Mesothelial cell of epicardium (in vitro differentiated cells): Measurements from ENCODE around the gene PKD1L1. TPM values are rescaled to one million over a fixed set of nuclear protein-coding genes. Genes with fewer than 3 reads are reported as not detected.

ENCODE experiments used
- DNase-seq, 2 experiments: peaks; one replicate each; pipeline ENCODE4 v3.0.0; 2021; ENCODE audit warnings: low spot score in 2 of 2; ENCODE audit not compliant: unreplicated experiment in 2 of 2
- H3K27ac Mint-ChIP-seq: 2 replicates; pipeline ENCODE4 v1.8.0; 2021; ENCODE audit warnings: mixed read lengths
- H3K27me3 Mint-ChIP-seq: 2 replicates; pipeline ENCODE4 v1.8.0; 2021; ENCODE audit warnings: low read depth, mixed read lengths
- H3K36me3 Mint-ChIP-seq: 2 replicates; pipeline ENCODE4 v1.8.0; 2021; ENCODE audit warnings: mixed read lengths
- H3K4me1 Mint-ChIP-seq: 2 replicates; pipeline ENCODE4 v1.8.0; 2021; ENCODE audit warnings: mixed read lengths
- H3K4me3 Mint-ChIP-seq: 2 replicates; pipeline ENCODE4 v1.8.0; 2021; ENCODE audit warnings: mild to moderate bottlenecking, moderate library complexity, mixed read lengths
- H3K9me3 Mint-ChIP-seq: 2 replicates; pipeline ENCODE4 v1.8.0; 2021; ENCODE audit warnings: mixed read lengths
- CTCF ChIP-seq: fragments of 200-600 bp; sonication (generic); IDR thresholded peaks from one replicate; pipeline ENCODE4 v1.5.0; 2021; ENCODE audit warnings: antibody characterized with exemption; ENCODE audit not compliant: unreplicated experiment
- total RNA-seq: library from RNA; stranded (reverse); gene quantifications from 3 replicates; pipeline ENCODE4 v1.2.1, GENCODE V29; 2021

Gene PKD1L1
- total RNA-seq, 1 donor from 2014 or later: 0.36 TPM

GRCh38 chr7:47965456-47965855 is 17.2 kb upstream of the PKD1L1 start:
- TF ChIP-seq CTCF: no peak

GRCh38 chr7:47962262-47962661 is 14.0 kb upstream of the PKD1L1 start:
- Mint-ChIP-seq H3K9me3 (peaks cover 15% of the 10 kb centered on the region), H3K27me3 (no peaks in the 10 kb centered on the region), H3K36me3 (peaks cover 67% of the 10 kb centered on the region), H3K27ac (no peak overlapping the region), H3K4me1 (no peaks in the 10 kb centered on the region), H3K4me3 (no peak overlapping the region)
- no peak for DNase-seq
- no peak for TF ChIP-seq CTCF

More at GRCh38 chr7:47965456-47965855, 17.2 kb upstream of the PKD1L1 start:
- no peaks in the 10 kb centered on the region for H3K27me3 Mint-ChIP-seq
- H3K4me1 Mint-ChIP-seq: peaks cover 17% of the 10 kb centered on the region
- H3K4me3 Mint-ChIP-seq: no peak overlapping the region
- H3K36me3 Mint-ChIP-seq: peaks cover 65% of the 10 kb centered on the region
- H3K9me3 Mint-ChIP-seq: peaks cover 7% of the 10 kb centered on the region
- DNase-seq: no peak
- no peak overlapping the region for H3K27ac Mint-ChIP-seq

- Mint-ChIP-seq H3K27ac (no peak overlapping the region), H3K4me3 (no peak overlapping the region), H3K36me3 (peaks cover 38% of the 10 kb centered on the region), H3K27me3 (no peaks in the 10 kb centered on the region), H3K9me3 (peaks cover 19% of the 10 kb centered on the region), H3K4me1 (no peaks in the 10 kb centered on the region)
- no peak for DNase-seq
- TF ChIP-seq CTCF: no peak
Measured at GRCh38 chr7:47957156-47957555, 8.9 kb upstream of the PKD1L1 start.

GRCh38 chr7:47956220-47956619 is 8.0 kb upstream of the PKD1L1 start:
- no peak overlapping the region for H3K4me3 Mint-ChIP-seq
- H3K27ac Mint-ChIP-seq: no peak overlapping the region
- no peak for DNase-seq
- no peak for TF ChIP-seq CTCF
- H3K4me1 Mint-ChIP-seq: no peaks in the 10 kb centered on the region
- H3K27me3 Mint-ChIP-seq: no peaks in the 10 kb centered on the region
- peaks cover 32% of the 10 kb centered on the region for H3K36me3 Mint-ChIP-seq
- H3K9me3 Mint-ChIP-seq: peaks cover 18% of the 10 kb centered on the region

GRCh38 chr7:47954231-47954911 is 6.1 kb upstream of the PKD1L1 start:
- no peak for TF ChIP-seq CTCF
- Mint-ChIP-seq H3K27me3 (no peaks in the 10 kb centered on the region), H3K4me3 (no peak overlapping the region), H3K27ac (peak overlapping the region; percentile 8), H3K36me3 (peaks cover 23% of the 10 kb centered on the region), H3K9me3 (peaks cover 11% of the 10 kb centered on the region), H3K4me1 (no peaks in the 10 kb centered on the region)
- no peak for DNase-seq

GRCh38 chr7:47953822-47954221 is 5.6 kb upstream of the PKD1L1 start:
- no peak overlapping the region for H3K27ac Mint-ChIP-seq
- TF ChIP-seq CTCF: no peak
- H3K9me3 Mint-ChIP-seq: peaks cover 11% of the 10 kb centered on the region
- H3K36me3 Mint-ChIP-seq: peaks cover 23% of the 10 kb centered on the region
- no peaks in the 10 kb centered on the region for H3K4me1 Mint-ChIP-seq
- no peak overlapping the region for H3K4me3 Mint-ChIP-seq
- no peak for DNase-seq
- H3K27me3 Mint-ChIP-seq: no peaks in the 10 kb centered on the region
